ENCODE data around the gene TEDC2.

GRCh38 chr16:2428784-2429033 lies 31.2 kb upstream of the TEDC2 start:
- TF ChIP-seq CTCF (conservative IDR thresholded peaks at IDR 0.05; ENCODE audit: low read length) (peak; percentile 35; the same call in 1 of the 2 replicates), EZH2phosphoT487 (IDR thresholded peaks at IDR 0.05; ENCODE audit: borderline replicate concordance, low read depth, low read length) (no peak)
